ENCODE measurements around the gene ZNF587.

DNA sequence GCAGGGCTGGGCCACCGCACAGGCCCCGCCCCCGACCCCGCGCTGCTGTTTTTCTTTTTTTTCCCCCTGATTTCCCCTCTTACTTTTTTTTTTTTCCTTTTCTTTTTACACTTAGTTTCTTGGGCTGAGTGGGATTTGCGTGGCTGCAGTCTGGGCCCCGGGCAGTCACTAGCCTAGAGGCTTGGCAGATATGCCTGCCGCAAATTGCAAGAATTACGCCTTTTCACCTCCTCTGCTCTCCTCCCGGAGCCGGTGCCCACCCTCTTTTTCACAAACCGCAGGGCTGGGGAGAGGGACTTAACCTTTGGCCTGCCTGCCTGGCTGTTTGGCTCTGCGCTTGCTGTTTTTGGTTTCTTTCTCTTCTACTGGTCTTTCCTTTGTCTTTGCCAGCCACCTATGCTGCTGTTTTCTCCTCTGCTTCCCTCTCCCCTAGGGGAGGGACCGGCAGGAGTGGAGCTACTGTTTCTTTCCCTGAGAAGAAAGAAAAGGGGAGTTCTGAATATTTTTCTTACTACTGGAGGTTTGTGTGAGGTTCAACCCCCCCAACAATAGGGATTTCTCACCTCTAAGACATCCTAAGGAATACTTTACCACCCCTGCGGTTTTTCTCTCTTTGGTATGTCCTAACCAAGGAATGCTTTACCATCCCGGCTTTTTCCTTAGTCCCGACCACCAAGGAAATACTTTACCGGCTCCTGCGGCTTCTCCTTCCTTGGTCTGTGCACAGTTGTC is 45.9 kb upstream of the ZNF587 start:
- TF ChIP-seq, protein P1, sequence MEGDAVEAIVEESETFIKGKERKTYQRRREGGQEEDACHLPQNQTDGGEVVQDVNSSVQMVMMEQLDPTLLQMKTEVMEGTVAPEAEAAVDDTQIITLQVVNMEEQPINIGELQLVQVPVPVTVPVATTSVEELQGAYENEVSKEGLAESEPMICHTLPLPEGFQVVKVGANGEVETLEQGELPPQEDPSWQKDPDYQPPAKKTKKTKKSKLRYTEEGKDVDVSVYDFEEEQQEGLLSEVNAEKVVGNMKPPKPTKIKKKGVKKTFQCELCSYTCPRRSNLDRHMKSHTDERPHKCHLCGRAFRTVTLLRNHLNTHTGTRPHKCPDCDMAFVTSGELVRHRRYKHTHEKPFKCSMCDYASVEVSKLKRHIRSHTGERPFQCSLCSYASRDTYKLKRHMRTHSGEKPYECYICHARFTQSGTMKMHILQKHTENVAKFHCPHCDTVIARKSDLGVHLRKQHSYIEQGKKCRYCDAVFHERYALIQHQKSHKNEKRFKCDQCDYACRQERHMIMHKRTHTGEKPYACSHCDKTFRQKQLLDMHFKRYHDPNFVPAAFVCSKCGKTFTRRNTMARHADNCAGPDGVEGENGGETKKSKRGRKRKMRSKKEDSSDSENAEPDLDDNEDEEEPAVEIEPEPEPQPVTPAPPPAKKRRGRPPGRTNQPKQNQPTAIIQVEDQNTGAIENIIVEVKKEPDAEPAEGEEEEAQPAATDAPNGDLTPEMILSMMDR (IDR thresholded peaks at IDR 0.05) = no peak
- no peak for TF ChIP-seq POLR2A (IDR thresholded peaks at IDR 0.05)

Measured in adrenal gland (tissue), 5 donors.